GM18870 (cell line): ENCODE results near the gene RBM17.
"Not testable (repeated sequence)": the region's sequence is repeated elsewhere in the genome, so short reads cannot be mapped to it uniquely, and the experiment has no call there.

Experiments
- ATAC-seq: cut with Tn5 transposase; IDR thresholded peaks from one replicate; pipeline ENCODE4 v1.9.1; 2021; ENCODE audit warnings: moderate library complexity; ENCODE audit not compliant: unreplicated experiment

Gene RBM17

GRCh38 chr10:6079044-6079443, 9.8 kb upstream of the RBM17 start:
- ATAC-seq, result no peak

- no peak for ATAC-seq
Measured at GRCh38 chr10:6080417-6080973, 8.3 kb upstream of the RBM17 start.

DNA sequence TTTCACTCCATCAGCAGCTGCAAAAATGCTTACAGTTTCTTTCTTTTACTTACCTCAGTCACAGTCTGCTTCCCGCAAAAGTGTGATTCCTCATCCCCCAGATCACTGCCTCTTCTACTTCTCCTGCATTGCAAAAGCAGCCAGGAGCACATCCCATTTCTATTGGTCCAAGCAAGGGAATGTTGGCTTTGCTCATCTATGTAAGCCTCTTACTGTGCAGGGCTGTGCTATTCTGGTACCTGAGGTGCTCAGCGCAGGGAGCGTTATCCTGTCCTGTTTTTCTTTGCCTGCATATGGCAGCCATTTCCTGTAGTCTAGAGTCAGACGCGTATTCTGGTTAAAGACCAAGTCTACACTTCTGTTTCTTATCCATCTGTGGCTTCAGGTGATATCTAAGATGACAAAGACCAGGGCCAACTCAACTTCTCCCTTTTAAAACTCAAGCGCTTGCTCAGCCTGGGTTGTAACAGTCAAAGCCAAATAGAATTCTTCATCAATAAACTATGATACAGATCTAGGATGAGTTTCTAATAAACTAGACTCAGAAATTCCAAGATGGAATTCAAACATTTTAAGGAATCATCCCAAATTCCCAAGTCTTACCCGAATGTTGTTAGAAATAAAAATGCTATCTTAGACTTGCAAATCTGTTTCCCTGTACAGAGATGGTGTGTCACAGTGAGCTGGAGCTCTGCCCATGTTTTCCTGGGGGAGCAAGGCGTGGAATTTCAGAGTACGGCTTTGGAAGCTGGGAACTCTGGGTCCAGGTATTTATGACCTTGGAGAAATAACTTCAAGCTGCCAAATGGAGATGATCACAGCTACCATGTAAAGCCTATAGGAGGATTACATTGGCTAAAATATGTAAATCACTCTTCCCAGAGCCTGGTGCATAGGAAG, 6.1 kb upstream of the RBM17 start:
- ATAC-seq, result no peak

DNA sequence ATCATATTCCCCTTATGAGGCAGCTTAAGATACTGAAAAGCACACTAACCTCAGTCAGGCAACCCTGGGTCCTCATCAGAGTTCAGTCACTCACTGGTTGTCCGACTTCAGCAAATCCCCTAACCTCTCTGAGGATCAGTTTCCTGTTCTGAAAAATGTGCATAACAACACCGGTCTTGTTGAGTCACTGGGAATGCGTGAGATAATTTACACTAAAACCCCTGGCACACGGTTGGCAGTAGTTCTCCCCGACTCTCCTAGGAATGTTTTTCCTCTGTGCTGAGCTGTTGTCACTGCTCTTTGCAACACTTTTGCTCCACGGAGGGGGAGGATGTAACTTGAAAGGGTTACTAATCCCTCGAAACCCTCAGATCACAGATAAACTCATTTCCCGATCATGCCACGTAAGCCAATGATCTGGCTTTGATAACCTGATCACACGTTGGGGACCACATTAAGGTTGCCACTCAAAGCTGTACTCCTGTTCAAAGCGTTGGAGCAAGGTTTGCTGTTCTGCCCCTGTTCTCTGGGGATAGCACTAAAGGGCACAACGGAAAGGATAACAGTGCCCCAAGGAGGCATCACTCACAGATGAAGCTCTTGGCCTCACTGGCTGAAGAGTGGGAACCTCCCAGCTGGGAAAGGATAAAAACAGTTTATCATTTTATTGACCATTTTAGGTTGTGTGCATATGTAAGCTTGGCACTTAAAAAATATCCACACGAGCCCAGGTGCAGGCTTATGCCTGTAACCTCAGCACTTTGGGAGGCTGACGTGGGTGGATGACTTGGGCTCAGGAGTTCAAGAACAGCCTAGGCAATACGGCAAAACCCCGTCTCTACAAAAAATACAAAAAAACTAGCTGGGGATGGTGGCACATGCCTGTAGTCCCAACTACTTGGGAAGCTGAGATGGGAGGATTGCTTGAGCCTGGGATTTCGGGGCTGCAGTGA, 5.0 kb upstream of the RBM17 start:
- ATAC-seq, result no peak

GRCh38 chr10:6086375-6087233, 2.2 kb upstream of the RBM17 start:
- peak; percentile 39 for ATAC-seq

GRCh38 chr10:6089334-6090219, 743 bp downstream of the RBM17 start:
- peak; percentile 12 for ATAC-seq

GRCh38 chr10:6091630-6092029, 2.8 kb downstream of the RBM17 start:
- ATAC-seq, result no peak

GRCh38 chr10:6092731-6093130, 3.9 kb downstream of the RBM17 start:
- no peak for ATAC-seq

DNA sequence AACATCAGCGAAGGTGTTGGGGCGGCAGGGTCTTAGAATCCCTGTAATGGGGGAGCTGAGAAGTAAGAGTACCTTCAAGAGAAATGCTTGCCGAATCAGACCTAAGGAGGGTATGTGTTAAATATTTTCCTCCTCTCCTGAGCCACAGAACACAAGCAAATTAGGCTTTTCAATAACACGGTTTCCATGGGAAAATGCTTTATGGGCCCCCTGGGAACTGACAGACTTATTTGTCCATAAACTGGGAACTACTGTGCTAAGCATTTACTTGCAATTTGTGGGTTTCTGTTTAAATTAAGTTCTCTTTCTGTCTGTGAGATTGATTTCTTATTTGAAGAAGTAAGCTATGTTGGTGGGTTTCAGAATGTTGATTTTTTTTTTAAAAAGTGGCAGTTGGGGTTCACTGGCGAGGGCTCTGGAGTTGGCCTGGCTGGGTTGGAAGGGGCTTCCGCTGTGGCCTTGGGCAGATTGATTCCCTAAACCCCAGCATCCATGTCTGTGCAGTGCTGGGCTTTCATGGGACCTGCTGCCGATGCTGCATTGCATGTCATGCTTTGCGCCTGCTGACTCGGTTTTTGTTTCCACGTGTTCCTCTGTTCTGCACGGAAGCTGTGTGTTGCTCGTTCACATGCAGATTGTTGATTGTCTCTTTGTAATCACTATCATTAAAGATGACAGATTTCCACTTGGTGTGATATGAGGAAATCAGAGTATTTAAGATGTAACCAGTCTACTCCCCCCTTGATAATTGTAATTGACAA, 7.2 kb downstream of the RBM17 start:
- no peak for ATAC-seq

- no peak for ATAC-seq
Measured at GRCh38 chr10:6097063-6097462, 8.2 kb downstream of the RBM17 start.

DNA sequence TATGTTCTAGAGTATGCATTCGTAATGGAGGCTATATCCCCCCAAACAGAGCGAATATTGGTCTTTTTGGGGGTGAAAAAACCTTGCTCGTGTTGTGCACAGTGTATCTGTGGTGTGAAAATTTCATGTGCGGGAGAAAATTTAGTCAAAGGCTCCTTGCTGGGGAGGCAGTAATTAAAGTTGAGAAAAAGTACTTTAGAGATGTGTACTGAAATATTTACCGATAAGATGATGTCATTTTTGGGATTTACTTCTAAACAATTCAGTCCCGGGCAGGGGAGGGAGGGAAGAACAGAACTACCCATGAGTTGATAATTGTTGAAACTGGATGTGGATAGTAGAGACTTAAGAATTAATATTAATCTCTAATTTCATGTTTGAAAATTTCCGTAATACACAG, 9.3 kb downstream of the RBM17 start:
- ATAC-seq, result no peak

- no peak for ATAC-seq
Measured at GRCh38 chr10:6100370-6100769, 11.5 kb downstream of the RBM17 start.

DNA sequence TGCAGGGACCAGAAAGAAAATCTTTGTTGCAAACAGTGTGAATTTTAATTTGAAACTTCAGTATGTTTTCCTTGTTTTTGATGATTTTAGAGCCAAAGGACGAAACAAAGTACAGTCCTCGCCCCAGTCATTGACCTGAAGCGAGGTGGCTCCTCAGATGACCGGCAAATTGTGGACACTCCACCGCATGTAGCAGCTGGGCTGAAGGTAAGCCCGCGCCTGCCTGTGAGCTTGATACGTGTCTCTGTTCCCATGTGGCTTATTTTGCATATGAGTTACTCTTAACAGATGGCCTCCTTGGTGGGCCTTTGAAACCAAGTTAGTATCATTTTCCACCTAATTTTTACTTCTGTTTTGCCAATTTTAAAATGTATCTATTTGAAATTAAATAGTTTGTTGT, 12.3 kb downstream of the RBM17 start:
- peak; percentile 61 for ATAC-seq

DNA sequence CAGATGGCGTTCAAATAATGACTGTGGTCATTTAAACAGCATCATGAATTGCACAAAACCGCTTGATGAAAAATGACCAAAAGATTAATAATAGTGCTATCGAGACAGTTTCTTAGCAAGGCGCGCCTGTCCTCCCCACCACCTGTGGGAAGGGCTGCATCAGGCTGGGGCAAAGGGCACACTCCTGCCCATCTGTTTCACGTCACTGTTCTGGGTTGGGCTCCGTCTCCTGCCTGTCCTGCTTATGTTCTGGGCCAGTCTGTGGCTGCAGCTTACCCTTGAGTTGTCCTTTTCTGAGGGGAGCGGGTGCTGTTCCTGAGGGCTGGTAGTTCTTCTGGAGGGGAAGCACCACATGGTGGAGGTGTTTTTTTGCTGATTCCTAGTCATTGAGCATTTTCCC, 13.3 kb downstream of the RBM17 start:
- ATAC-seq, result no peak

DNA sequence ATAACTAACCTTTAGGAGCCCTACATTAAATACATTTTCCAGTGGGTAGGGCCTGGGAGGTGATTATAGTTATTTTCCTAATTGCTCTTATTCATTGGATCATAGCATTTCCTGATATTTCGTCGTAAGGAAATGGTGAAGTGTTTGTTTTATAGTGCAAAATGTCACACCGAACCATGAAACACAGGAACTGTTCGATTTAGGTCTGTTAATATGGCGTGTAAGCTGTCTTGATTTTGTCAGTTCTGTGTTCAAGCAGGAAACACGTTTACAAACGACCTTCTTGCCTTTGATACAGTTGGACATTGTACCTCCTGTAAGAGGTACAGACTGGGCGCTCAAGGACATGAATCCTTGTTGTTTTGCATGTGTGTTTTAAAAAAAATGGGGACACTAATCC, 14.8 kb downstream of the RBM17 start:
- ATAC-seq, result no peak

DNA sequence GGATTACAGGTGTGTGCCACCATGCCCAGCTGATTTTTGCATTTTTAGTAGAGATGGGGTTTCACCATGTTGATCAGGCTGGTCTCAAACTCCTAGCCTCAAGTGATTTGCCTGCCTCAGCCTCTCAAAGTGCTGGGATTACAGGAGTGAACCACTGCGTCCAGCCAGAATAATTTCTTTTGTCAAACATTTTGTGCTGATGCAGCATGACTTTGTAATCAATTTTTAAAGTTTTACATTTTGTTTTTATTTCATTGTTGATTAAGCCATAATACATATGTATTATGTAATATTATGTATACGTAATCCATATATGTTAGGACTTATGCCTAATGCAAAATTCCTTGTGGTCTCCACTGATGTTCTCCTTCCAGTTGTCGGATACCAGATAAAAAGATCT, 18.8 kb downstream of the RBM17 start:
- not testable (repeated sequence) for ATAC-seq

DNA sequence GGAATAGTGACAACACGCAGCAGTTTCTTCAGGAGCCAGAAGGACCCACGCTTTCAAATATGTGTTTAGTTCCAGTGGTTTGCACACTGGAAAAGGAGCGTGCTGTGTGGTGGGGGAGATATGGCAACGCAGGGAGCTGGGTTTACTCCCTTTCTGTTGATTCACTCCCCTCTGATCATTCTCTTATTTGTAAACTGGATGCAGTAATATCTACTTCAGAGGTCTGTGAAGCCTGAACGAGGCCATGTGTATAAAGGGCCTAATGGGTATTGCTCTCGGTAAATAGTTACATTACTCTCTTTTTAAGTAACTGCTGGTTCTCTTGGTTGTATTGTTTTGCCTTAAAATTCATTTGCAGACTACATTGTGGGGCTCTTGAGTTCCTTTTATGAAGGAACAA, 19.2 kb downstream of the RBM17 start:
- ATAC-seq, result no peak

DNA sequence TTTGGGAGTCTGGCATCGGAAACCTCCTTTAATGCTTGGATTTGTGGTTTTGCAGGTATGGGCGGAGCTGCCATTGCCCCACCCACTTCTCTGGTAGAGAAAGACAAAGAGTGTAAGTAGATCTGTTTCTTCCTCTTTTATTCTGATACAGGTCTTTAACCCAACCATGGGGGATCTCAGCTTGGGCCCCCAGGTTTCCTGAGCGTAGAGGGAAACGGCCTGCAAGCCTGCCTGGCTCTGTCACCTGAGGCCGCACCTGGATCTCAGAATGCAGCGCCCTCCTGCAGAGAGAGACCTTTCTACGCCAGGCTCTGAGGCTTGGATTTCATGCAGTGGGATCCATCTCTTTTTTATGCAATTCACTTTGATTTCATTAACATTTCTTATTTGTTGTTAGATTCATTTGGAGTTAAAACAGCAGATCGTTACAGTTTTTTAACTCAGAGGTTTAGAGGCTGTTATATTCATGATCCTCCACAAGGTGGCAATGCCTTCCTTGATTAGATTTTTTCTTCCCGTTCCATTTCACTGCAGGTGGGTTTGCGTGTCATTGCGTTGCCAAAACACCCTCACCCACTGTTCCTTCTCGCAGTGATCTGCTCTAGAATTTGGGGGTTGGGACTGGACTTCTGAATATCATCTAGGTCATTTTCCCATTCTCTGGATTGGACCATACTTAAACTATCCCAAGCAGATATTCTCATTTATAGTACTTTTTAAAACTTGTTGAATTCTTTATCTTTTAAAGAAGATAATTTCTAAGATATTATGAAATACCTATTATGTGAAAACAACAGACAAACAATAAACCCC, 20.0 kb downstream of the RBM17 start:
- no peak for ATAC-seq
